HEK293T (cell line): ENCODE measurements around the gene LTB4R2.

Source experiments
- ARNT ChIP-seq: fragments of 450-650 bp; IDR thresholded peaks from 2 replicates; pipeline ENCODE4 v1.6.1; 2017; ENCODE audit warnings: mild to moderate bottlenecking
- L3MBTL2 ChIP-seq: fragments of 450-650 bp; conservative IDR thresholded peaks from 2 replicates; pipeline ENCODE4 v1.6.1; 2016; ENCODE audit warnings: mild to moderate bottlenecking
- SP1 ChIP-seq: fragments of 450-650 bp; IDR thresholded peaks from 2 replicates; pipeline ENCODE4 v1.6.1; 2017
- SUZ12 ChIP-seq: fragments of 450-650 bp; IDR thresholded peaks from 2 replicates; pipeline ENCODE4 v1.6.1; 2016; ENCODE audit warnings: mild to moderate bottlenecking

- TF ChIP-seq SP1: no peak
- TF ChIP-seq SUZ12: no peak
- no peak for TF ChIP-seq L3MBTL2
- TF ChIP-seq ARNT: no peak
Observed at GRCh38 chr14:24272467-24272866, 37.5 kb upstream of the LTB4R2 start.
